ENCODE data around the gene ANKS1B. TPM values are rescaled to one million over a fixed set of nuclear protein-coding genes. Genes with fewer than 3 reads are reported as not detected.

The ANKS1B gene
- polyA plus RNA-seq, 3 donors, result not detected

DNA sequence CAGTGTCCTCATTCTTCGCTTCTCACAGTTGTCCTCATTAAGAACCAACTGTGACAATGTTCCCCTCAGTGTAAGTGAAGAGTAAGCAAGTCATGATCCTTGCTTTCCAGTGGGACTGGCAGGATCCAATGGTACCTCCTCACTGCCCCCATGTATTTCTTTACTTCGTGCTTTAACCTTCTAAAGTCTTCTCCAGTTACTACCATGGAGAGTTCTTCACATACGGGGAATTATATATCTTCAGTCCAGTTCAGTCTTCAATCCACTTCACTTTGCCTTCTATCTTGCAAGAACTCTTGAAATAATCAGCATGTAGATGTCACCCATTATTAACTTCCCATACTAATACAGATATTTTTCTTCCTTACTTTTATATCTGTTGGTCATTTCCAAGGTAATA is 719.1 kb downstream of the ANKS1B start:
- H3K27ac ChIP-seq (ENCODE audit: low read depth in 1 of 2, low read length in 2 of 2), result no peak overlapping the region
- H3K4me1 ChIP-seq (ENCODE audit: control insufficient read depth in 1 of 2, insufficient read depth in 2 of 2, low read length in 2 of 2), result no peaks in the 10 kb centered on the region
- DNase-seq, result no peak
- no peak overlapping the region for H3K4me2 ChIP-seq (replicated peaks; ENCODE audit: extremely low read depth, low read length, poor library complexity, severe bottlenecking)
- H4K20me1 ChIP-seq (ENCODE audit: insufficient read depth, low read length), result no peaks in the 10 kb centered on the region
- Mint-ChIP-seq H3K27ac (no peak overlapping the region), H3K27me3 (ENCODE audit: low read depth in 3 of 3) (no peaks in the 10 kb centered on the region), H3K9me3 (peaks cover 0 to 4% (median 0%) of the 10 kb centered on the region in 7 donors), H3K36me3 (no peaks in the 10 kb centered on the region), H3K4me1 (no peaks in the 10 kb centered on the region), H3K4me3 (no peak overlapping the region)
- intact Hi-C loops (cut with micrococcal nuclease), result no loop called here
- H3K79me2 ChIP-seq (ENCODE audit: insufficient read depth, low read length), result no peaks in the 10 kb centered on the region
- H3K9ac ChIP-seq (ENCODE audit: insufficient read depth, low read length, poor library complexity, severe bottlenecking), result no peak overlapping the region
- 89% methylated on average over 2 of the region's 3 CpGs for WGBS (ENCODE audit: insufficient coverage)
- TF ChIP-seq CTCF (IDR thresholded peaks at IDR 0.05), result no peak
- H2AFZ ChIP-seq (ENCODE audit: insufficient read depth, low read depth, low read length, poor library complexity, severe bottlenecking), result no peak overlapping the region
- H3K27me3 ChIP-seq (ENCODE audit: control insufficient read depth in 2 of 2, insufficient read depth in 2 of 2, low read length in 2 of 2), result no peaks in the 10 kb centered on the region
- H3K36me3 ChIP-seq (replicated peaks in 1 of 2; ENCODE audit: control insufficient read depth in 1 of 2, insufficient read depth in 2 of 2, low read length in 2 of 2), result no peaks in the 10 kb centered on the region
- no peak overlapping the region for H3K4me3 ChIP-seq (replicated peaks in 1 of 3; ENCODE audit: low read depth in 2 of 3, low read length in 3 of 3)
- H3K9me3 ChIP-seq (replicated peaks in 1 of 2; ENCODE audit: control insufficient read depth in 1 of 2, insufficient read depth in 1 of 2, low read length in 2 of 2), result no peaks in the 10 kb centered on the region

GRCh38 chr12:99261256-99261655 is 723.5 kb downstream of the ANKS1B start:
- H3K9me3 ChIP-seq (replicated peaks in 1 of 2; ENCODE audit: control insufficient read depth in 1 of 2, insufficient read depth in 1 of 2, low read length in 2 of 2), result no peaks in the 10 kb centered on the region
- Mint-ChIP-seq H3K9me3 (peaks cover 0 to 3% (median 0%) of the 10 kb centered on the region in 7 donors), H3K4me3 (no peak overlapping the region), H3K27ac (no peak overlapping the region), H3K27me3 (ENCODE audit: low read depth in 3 of 3) (peaks cover 0 to 2% (median 0%) of the 10 kb centered on the region in 3 donors), H3K4me1 (no peaks in the 10 kb centered on the region), H3K36me3 (no peaks in the 10 kb centered on the region)
- TF ChIP-seq CTCF (IDR thresholded peaks at IDR 0.05), result no peak
- H3K4me2 ChIP-seq (replicated peaks; ENCODE audit: extremely low read depth, low read length, poor library complexity, severe bottlenecking), result no peak overlapping the region
- no peaks in the 10 kb centered on the region for H4K20me1 ChIP-seq (ENCODE audit: insufficient read depth, low read length)
- WGBS (ENCODE audit: insufficient coverage), result 63% methylated on average over 1 of the region's 1 CpG
- no peaks in the 10 kb centered on the region for H3K36me3 ChIP-seq (replicated peaks in 1 of 2; ENCODE audit: control insufficient read depth in 1 of 2, insufficient read depth in 2 of 2, low read length in 2 of 2)
- no peaks in the 10 kb centered on the region for H3K79me2 ChIP-seq (ENCODE audit: insufficient read depth, low read length)
- no peak for DNase-seq
- H3K9ac ChIP-seq (ENCODE audit: insufficient read depth, low read length, poor library complexity, severe bottlenecking), result no peak overlapping the region
- H3K27ac ChIP-seq (ENCODE audit: low read depth in 1 of 2, low read length in 2 of 2), result no peak overlapping the region
- intact Hi-C loops (cut with micrococcal nuclease), result no loop called here
- H2AFZ ChIP-seq (ENCODE audit: insufficient read depth, low read depth, low read length, poor library complexity, severe bottlenecking), result no peak overlapping the region
- H3K4me3 ChIP-seq (replicated peaks in 1 of 3; ENCODE audit: low read depth in 2 of 3, low read length in 3 of 3), result no peak overlapping the region
- H3K4me1 ChIP-seq (ENCODE audit: control insufficient read depth in 1 of 2, insufficient read depth in 2 of 2, low read length in 2 of 2), result no peaks in the 10 kb centered on the region
- H3K27me3 ChIP-seq (ENCODE audit: control insufficient read depth in 2 of 2, insufficient read depth in 2 of 2, low read length in 2 of 2), result no peaks in the 10 kb centered on the region

Measured in CD14-positive monocyte (primary cell).